ENCODE data around the gene FAM234A. TPM values are rescaled to one million over a fixed set of nuclear protein-coding genes. Genes with fewer than 3 reads are reported as not detected.
"Not testable (repeated sequence)": the region's sequence is repeated elsewhere in the genome, so short reads cannot be mapped to it uniquely, and the experiment has no call there.

FAM234A gene
- total RNA-seq, 1 experiment from 2014 or later, result 121 TPM

DNA sequence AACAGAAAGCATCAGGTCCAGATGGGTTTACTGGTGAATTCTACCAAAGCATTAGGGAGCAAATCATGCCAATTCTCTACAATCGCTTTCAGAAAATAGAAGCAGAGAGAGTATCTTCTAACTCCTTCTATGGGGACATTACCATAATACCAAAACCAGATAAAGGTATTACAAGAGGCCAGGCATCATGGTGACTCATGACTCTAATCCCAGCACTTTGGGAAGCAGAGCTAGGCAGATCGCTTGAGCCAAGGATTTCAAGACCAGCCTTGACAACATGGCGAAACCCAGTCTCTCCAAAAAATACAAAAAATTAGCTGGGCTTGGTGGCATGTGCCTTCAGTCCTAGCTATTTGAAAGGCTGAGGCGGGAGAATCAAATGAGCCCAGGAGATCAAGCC lies 31.4 kb upstream of the FAM234A start:
- CTCF ChIA-PET, result no interaction called here
- ATAC-seq (no peak), DNase-seq (ENCODE audit: low read depth, low spot score) (no peak)
- in situ Hi-C loops (cut with HindIII; ENCODE audit: low pct_unique_long_range_greater_than_20kb, low sequenced_read_pairs) (no loop called here), intact Hi-C loops (cut with micrococcal nuclease; ENCODE audit: unreplicated experiment) (no loop called here)
- BruUV-seq (replicated peaks), result no TSS peak
- TF ChIP-seq, protein P1, sequence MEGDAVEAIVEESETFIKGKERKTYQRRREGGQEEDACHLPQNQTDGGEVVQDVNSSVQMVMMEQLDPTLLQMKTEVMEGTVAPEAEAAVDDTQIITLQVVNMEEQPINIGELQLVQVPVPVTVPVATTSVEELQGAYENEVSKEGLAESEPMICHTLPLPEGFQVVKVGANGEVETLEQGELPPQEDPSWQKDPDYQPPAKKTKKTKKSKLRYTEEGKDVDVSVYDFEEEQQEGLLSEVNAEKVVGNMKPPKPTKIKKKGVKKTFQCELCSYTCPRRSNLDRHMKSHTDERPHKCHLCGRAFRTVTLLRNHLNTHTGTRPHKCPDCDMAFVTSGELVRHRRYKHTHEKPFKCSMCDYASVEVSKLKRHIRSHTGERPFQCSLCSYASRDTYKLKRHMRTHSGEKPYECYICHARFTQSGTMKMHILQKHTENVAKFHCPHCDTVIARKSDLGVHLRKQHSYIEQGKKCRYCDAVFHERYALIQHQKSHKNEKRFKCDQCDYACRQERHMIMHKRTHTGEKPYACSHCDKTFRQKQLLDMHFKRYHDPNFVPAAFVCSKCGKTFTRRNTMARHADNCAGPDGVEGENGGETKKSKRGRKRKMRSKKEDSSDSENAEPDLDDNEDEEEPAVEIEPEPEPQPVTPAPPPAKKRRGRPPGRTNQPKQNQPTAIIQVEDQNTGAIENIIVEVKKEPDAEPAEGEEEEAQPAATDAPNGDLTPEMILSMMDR (IDR thresholded peaks at IDR 0.05), result no peak
- TF ChIP-seq, protein P2, sequence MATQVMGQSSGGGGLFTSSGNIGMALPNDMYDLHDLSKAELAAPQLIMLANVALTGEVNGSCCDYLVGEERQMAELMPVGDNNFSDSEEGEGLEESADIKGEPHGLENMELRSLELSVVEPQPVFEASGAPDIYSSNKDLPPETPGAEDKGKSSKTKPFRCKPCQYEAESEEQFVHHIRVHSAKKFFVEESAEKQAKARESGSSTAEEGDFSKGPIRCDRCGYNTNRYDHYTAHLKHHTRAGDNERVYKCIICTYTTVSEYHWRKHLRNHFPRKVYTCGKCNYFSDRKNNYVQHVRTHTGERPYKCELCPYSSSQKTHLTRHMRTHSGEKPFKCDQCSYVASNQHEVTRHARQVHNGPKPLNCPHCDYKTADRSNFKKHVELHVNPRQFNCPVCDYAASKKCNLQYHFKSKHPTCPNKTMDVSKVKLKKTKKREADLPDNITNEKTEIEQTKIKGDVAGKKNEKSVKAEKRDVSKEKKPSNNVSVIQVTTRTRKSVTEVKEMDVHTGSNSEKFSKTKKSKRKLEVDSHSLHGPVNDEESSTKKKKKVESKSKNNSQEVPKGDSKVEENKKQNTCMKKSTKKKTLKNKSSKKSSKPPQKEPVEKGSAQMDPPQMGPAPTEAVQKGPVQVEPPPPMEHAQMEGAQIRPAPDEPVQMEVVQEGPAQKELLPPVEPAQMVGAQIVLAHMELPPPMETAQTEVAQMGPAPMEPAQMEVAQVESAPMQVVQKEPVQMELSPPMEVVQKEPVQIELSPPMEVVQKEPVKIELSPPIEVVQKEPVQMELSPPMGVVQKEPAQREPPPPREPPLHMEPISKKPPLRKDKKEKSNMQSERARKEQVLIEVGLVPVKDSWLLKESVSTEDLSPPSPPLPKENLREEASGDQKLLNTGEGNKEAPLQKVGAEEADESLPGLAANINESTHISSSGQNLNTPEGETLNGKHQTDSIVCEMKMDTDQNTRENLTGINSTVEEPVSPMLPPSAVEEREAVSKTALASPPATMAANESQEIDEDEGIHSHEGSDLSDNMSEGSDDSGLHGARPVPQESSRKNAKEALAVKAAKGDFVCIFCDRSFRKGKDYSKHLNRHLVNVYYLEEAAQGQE (IDR thresholded peaks at IDR 0.05; ENCODE audit: insufficient read depth in 1 of 2, low read depth in 2 of 2, low read length in 1 of 2), result no peak
- TF ChIP-seq TCF7L2 (IDR thresholded peaks at IDR 0.05; ENCODE audit: low read depth, low read length), result no peak
- TF ChIP-seq SIN3A (IDR thresholded peaks at IDR 0.05; ENCODE audit: borderline replicate concordance, insufficient read depth, low read depth, low read length), result no peak
- TF ChIP-seq POLR2AphosphoS5 (IDR thresholded peaks at IDR 0.05; ENCODE audit: low read depth, low read length), result no peak
- H3K27me3 ChIP-seq (ENCODE audit: control insufficient read depth, insufficient read depth, low read length), result no peaks in the 10 kb centered on the region
- no peak overlapping the region for H3K4me3 ChIP-seq (ENCODE audit: low read depth in 2 of 2, low read length in 2 of 2)
- no peaks in the 10 kb centered on the region for H3K4me1 ChIP-seq (ENCODE audit: control insufficient read depth, insufficient read depth, low read length)
- H3K36me3 ChIP-seq (ENCODE audit: control insufficient read depth, insufficient read depth, low read length), result peaks cover 36% of the 10 kb centered on the region
- no peaks in the 10 kb centered on the region for H3K9me3 ChIP-seq (ENCODE audit: control insufficient read depth, insufficient read depth, low read depth, low read length)
- POLR2A ChIA-PET, result no interaction called here
- no peak overlapping the region for H3K27ac ChIP-seq (ENCODE audit: low read length)

DNA sequence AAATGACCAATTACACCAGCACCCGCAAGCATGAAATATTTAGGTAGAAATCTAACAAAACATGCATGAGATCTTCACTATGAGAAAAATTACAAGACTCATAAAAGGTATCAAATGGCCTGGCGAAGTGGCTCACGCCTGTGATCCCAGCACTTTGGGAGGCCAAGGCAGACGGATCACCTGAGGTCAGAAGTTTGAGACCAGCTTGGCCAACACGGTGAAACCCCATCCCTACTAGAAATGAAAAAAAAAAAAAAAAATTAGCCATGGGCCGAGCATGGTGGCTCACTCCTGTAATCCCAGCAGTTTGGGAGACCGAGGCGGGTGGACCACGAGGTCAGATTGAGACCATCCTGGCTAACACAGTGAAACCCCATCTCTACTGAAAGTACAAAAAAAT lies 30.6 kb upstream of the FAM234A start:
- DNase-seq (ENCODE audit: low read depth, low spot score); intact Hi-C loops (cut with micrococcal nuclease; ENCODE audit: unreplicated experiment); H3K4me3 ChIP-seq (ENCODE audit: low read depth in 2 of 2, low read length in 2 of 2); ATAC-seq; BruUV-seq (replicated peaks); H3K4me1 ChIP-seq (ENCODE audit: control insufficient read depth, insufficient read depth, low read length); CTCF ChIA-PET; H3K9me3 ChIP-seq (ENCODE audit: control insufficient read depth, insufficient read depth, low read depth, low read length); POLR2A ChIA-PET; in situ Hi-C loops (cut with HindIII; ENCODE audit: low pct_unique_long_range_greater_than_20kb, low sequenced_read_pairs); H3K27me3 ChIP-seq (ENCODE audit: control insufficient read depth, insufficient read depth, low read length); H3K27ac ChIP-seq (ENCODE audit: low read length): not testable (repeated sequence)
- peaks cover 34% of the 10 kb centered on the region for H3K36me3 ChIP-seq (ENCODE audit: control insufficient read depth, insufficient read depth, low read length)

DNA sequence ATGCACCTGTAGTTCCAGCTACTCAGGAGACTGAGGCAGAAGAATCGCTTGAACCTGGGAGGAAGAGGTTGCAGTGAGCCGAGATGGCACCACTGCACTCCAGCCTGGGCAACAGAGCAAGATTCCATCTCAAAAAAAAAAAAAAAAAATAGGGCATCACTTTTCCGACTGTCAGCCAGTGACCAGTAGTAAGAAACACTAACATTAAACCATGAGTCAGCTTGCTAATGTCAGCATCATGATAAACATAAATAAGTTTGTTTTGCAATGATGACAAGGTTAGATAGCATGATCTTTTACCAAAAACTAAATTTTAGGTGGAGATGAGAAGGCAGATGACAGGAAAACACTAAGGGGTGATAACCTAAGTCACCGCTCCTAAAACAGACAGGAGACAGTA lies 25.3 kb upstream of the FAM234A start:
- H3K27ac ChIP-seq (ENCODE audit: low read length); in situ Hi-C loops (cut with HindIII; ENCODE audit: low pct_unique_long_range_greater_than_20kb, low sequenced_read_pairs); CTCF ChIA-PET; H3K4me1 ChIP-seq (ENCODE audit: control insufficient read depth, insufficient read depth, low read length); DNase-seq (ENCODE audit: low read depth, low spot score); intact Hi-C loops (cut with micrococcal nuclease; ENCODE audit: unreplicated experiment); BruUV-seq (replicated peaks); H3K9me3 ChIP-seq (ENCODE audit: control insufficient read depth, insufficient read depth, low read depth, low read length); H3K4me3 ChIP-seq (ENCODE audit: low read depth in 2 of 2, low read length in 2 of 2); ATAC-seq; H3K27me3 ChIP-seq (ENCODE audit: control insufficient read depth, insufficient read depth, low read length): not testable (repeated sequence)
- POLR2A ChIA-PET, result interaction anchor here (0.6 to 0.7 kb wide), 3 partner anchors 9 to 427 kb away, joined by 3 to 10 read pairs (median 4); no protein-coding TSS in a partner anchor
- peaks cover 27% of the 10 kb centered on the region for H3K36me3 ChIP-seq (ENCODE audit: control insufficient read depth, insufficient read depth, low read length)

DNA sequence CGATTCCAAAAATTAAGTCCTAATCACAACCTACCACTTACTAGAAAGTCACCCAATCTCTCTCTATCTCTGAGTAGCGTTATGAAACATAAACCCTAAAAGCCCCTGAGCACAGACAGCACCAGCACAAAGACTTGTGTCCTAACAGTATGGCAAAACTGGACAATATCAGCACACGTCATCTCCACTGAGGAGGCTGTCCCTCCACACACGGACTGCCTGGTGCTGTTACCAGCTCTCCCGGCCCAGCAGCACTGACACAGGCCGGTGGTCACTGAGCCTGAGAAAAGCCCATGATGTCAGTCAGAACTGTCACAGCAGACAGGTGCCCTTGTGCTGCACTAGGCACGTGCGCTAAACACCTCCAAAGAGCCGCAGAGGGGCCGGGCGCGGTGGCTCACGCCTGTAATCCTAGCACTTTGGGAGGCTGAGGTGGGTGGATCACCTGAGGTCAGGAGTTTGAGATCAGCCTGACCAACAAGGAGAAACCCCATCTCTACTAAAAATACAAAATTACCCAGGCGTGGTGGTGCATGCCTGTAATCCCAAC lies 22.9 kb upstream of the FAM234A start:
- H3K9me3 ChIP-seq (ENCODE audit: control insufficient read depth, insufficient read depth, low read depth, low read length); POLR2A ChIA-PET; H3K4me3 ChIP-seq (ENCODE audit: low read depth in 2 of 2, low read length in 2 of 2); DNase-seq (ENCODE audit: low read depth, low spot score); intact Hi-C loops (cut with micrococcal nuclease; ENCODE audit: unreplicated experiment); in situ Hi-C loops (cut with HindIII; ENCODE audit: low pct_unique_long_range_greater_than_20kb, low sequenced_read_pairs); H3K27ac ChIP-seq (ENCODE audit: low read length); CTCF ChIA-PET; BruUV-seq (replicated peaks); ATAC-seq; H3K4me1 ChIP-seq (ENCODE audit: control insufficient read depth, insufficient read depth, low read length); H3K27me3 ChIP-seq (ENCODE audit: control insufficient read depth, insufficient read depth, low read length): not testable (repeated sequence)
- H3K36me3 ChIP-seq (ENCODE audit: control insufficient read depth, insufficient read depth, low read length), result peaks cover 13% of the 10 kb centered on the region
